Karpas-422 (cell line): ENCODE data around the gene DYNLT5. TPM values are rescaled to one million over a fixed set of nuclear protein-coding genes. Genes with fewer than 3 reads are reported as not detected.
A peak's percentile ranks its signal among the peaks of the same experiment; 100 is the strongest.

ENCODE experiments used
- DNase-seq: peaks from one replicate; pipeline ENCODE4 v3.0.0-alpha.2; 2015
- H2AFZ ChIP-seq: fragments of 200-600 bp; sonication (generic); 2 replicates; pipeline ENCODE4 v1.6.1; 2014; ENCODE audit warnings: antibody characterized with exemption, low read length, mixed read lengths
- H3K27ac ChIP-seq: fragments of 200-600 bp; sonication (generic); 2 replicates; pipeline ENCODE4 v1.5.1; 2014; ENCODE audit warnings: mild to moderate bottlenecking, low read length, moderate library complexity
- H3K27me3 ChIP-seq: fragments of 200-600 bp; sonication (generic); 2 replicates; pipeline ENCODE4 v1.6.1; 2014; ENCODE audit warnings: low read length, mixed read lengths
- H3K36me3 ChIP-seq: fragments of 200-600 bp; sonication (generic); 2 replicates; pipeline ENCODE4 v1.6.1; 2014; ENCODE audit warnings: low read length, mixed read lengths; ENCODE audit not compliant: insufficient read depth
- H3K4me1 ChIP-seq: fragments of 200-600 bp; sonication (generic); 2 replicates; pipeline ENCODE4 v1.6.1; 2014; ENCODE audit warnings: mild to moderate bottlenecking, low read length, mixed read lengths
- H3K4me2 ChIP-seq: fragments of 200-600 bp; sonication (generic); 2 replicates; pipeline ENCODE4 v1.6.1; 2014; ENCODE audit warnings: low read length, low read depth, mild to moderate bottlenecking; ENCODE audit not compliant: poor library complexity, severe bottlenecking
- H3K4me3 ChIP-seq: fragments of 200-600 bp; sonication (generic); 2 replicates; pipeline ENCODE4 v1.5.1; 2014; ENCODE audit warnings: mild to moderate bottlenecking, antibody characterized with exemption, low read length, mixed read lengths
- H3K79me2 ChIP-seq: fragments of 200-600 bp; sonication (generic); 2 replicates; pipeline ENCODE4 v1.6.1; 2014; ENCODE audit warnings: mild to moderate bottlenecking, low read length, mixed read lengths
- H3K9ac ChIP-seq: fragments of 200-600 bp; sonication (generic); 2 replicates; pipeline ENCODE4 v1.6.0; 2014; ENCODE audit warnings: low read length
- H3K9me2 ChIP-seq: fragments of 200-600 bp; sonication (generic), shearing (Covaris generic); replicated peaks from 2 replicates; pipeline ENCODE4 v1.6.0; 2014; ENCODE audit warnings: mild to moderate bottlenecking, low read length, moderate library complexity; ENCODE audit not compliant: insufficient read depth
- H3K9me3 ChIP-seq: fragments of 300-700, 200-600 bp; sonication (generic); 2 replicates; pipeline ENCODE4 v1.6.1; 2014; ENCODE audit warnings: low read length, mixed read lengths
- H4K20me1 ChIP-seq: fragments of 200-600 bp; sonication (generic); 2 replicates; pipeline ENCODE4 v1.6.1; 2014; ENCODE audit warnings: mild to moderate bottlenecking, antibody characterized with exemption, low read length, low read depth; ENCODE audit not compliant: insufficient read depth
- total RNA-seq: library from RNA; depleted of rRNA; stranded (reverse); fragments of >200 nt; shearing (Covaris generic); gene quantifications from 2 replicates; pipeline ENCODE4 v1.2.3, GENCODE V29; 2014; ENCODE audit warnings: low replicate concordance

DYNLT5 gene
- total RNA-seq, 1 experiment from 2014 or later = not detected

- H3K9me2 ChIP-seq = no peaks in the 10 kb centered on the region
- H3K9ac ChIP-seq = 0 out of 2 replicates have a peak overlapping the region, but pooled peaks have one; percentile 15
- no peaks in the 10 kb centered on the region for H3K27me3 ChIP-seq
- no peaks in the 10 kb centered on the region for H3K9me3 ChIP-seq
- no peak overlapping the region for H3K27ac ChIP-seq
- no peak overlapping the region; the same call in 1 of the 2 replicates for H2AFZ ChIP-seq
- no peaks in the 10 kb centered on the region for H3K79me2 ChIP-seq
- peak; percentile 61 for DNase-seq
- H3K4me2 ChIP-seq = peak overlapping the region; percentile 55
- peaks cover 15% of the 10 kb centered on the region for H3K4me1 ChIP-seq
- no peaks in the 10 kb centered on the region for H4K20me1 ChIP-seq
- no peak overlapping the region for H3K4me3 ChIP-seq
- no peaks in the 10 kb centered on the region for H3K36me3 ChIP-seq
These were observed 6.0 kb downstream of the DYNLT5 start for GRCh38 chr1:66758241-66758755.

GRCh38 chr1:66760506-66760905, 8.2 kb downstream of the DYNLT5 start:
- Histone ChIP-seq H3K9ac (no peak overlapping the region), H3K4me3 (no peak overlapping the region), H3K4me1 (peaks cover 17% of the 10 kb centered on the region), H3K36me3 (no peaks in the 10 kb centered on the region), H3K27me3 (no peaks in the 10 kb centered on the region), H3K9me2 (no peaks in the 10 kb centered on the region), H3K9me3 (no peaks in the 10 kb centered on the region), H4K20me1 (no peaks in the 10 kb centered on the region), H3K4me2 (no peak overlapping the region), H3K27ac (no peak overlapping the region), H2AFZ (no peak overlapping the region), H3K79me2 (no peaks in the 10 kb centered on the region)
- DNase-seq = no peak

GRCh38 chr1:66761221-66761620, 9.0 kb downstream of the DYNLT5 start:
- Histone ChIP-seq H3K36me3 (no peaks in the 10 kb centered on the region), H3K4me3 (no peak overlapping the region), H3K4me2 (no peak overlapping the region), H4K20me1 (no peaks in the 10 kb centered on the region), H3K9ac (no peak overlapping the region), H3K79me2 (no peaks in the 10 kb centered on the region), H3K27me3 (no peaks in the 10 kb centered on the region), H3K27ac (no peak overlapping the region), H2AFZ (no peak overlapping the region), H3K4me1 (peaks cover 17% of the 10 kb centered on the region), H3K9me3 (no peaks in the 10 kb centered on the region), H3K9me2 (no peaks in the 10 kb centered on the region)
- DNase-seq = no peak

DNA sequence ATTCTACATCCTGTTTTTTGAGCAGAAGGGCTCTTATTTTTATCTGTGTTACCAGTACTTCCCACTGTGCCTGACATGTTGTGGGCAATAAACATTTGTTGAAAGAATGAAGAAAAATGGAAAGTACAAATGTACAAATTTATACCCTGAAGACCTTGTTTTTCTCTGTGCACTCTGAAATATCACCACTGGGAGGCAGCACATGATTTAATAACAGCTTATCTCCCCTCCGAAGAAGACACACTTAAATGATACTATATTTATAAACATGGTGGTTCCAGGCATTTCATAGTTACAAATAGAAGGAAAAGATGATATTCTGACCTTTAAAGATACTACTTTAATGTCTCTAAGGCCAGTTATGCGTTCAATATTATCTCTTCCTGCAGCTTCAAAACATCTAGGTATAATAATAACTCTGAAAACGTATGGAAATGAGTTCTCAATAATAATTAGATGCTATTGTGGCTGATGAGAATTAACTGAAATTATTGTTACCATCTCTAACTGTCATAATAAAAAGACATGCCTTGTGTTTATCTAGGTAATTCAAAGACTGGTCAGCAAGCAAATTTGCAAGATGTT, 12.8 kb downstream of the DYNLT5 start:
- peaks cover 3% of the 10 kb centered on the region; the same call in 1 of the 2 replicates for H3K4me1 ChIP-seq
- H2AFZ ChIP-seq = no peak overlapping the region
- H4K20me1 ChIP-seq = no peaks in the 10 kb centered on the region
- no peak overlapping the region for H3K9ac ChIP-seq
- H3K27me3 ChIP-seq = no peaks in the 10 kb centered on the region
- H3K79me2 ChIP-seq = no peaks in the 10 kb centered on the region
- no peak overlapping the region for H3K27ac ChIP-seq
- H3K9me2 ChIP-seq = no peaks in the 10 kb centered on the region
- H3K4me3 ChIP-seq = no peak overlapping the region
- H3K9me3 ChIP-seq = no peaks in the 10 kb centered on the region
- DNase-seq = peak; percentile 77
- no peaks in the 10 kb centered on the region for H3K36me3 ChIP-seq
- H3K4me2 ChIP-seq = no peak overlapping the region

DNA sequence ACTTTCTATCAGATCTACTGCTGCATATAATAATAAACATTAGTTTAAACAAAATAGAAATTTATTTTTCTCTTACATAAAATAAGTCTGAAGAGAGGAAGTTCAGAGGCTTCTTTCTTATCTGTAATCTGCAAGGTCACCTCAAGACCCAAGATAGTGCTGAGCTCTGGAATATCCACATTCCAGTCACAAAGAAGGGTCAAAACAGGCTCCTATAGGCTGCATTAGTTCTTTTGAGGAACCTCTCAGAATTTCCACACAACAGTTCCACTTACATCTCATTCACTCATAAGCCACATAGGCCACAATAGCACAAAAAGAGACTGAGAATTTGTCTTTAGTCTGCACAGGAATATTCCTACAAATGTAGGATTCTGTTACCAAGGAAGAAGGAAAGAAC, 15.4 kb downstream of the DYNLT5 start:
- H3K4me1 ChIP-seq = peaks cover 3% of the 10 kb centered on the region; the same call in 1 of the 2 replicates
- no peaks in the 10 kb centered on the region for H3K79me2 ChIP-seq
- DNase-seq = no peak
- no peak overlapping the region for H3K9ac ChIP-seq
- H3K27ac ChIP-seq = no peak overlapping the region
- H3K4me2 ChIP-seq = no peak overlapping the region
- H2AFZ ChIP-seq = no peak overlapping the region
- H3K36me3 ChIP-seq = no peaks in the 10 kb centered on the region
- no peak overlapping the region for H3K4me3 ChIP-seq
- H3K9me2 ChIP-seq = no peaks in the 10 kb centered on the region
- H3K9me3 ChIP-seq = no peaks in the 10 kb centered on the region
- H3K27me3 ChIP-seq = no peaks in the 10 kb centered on the region
- no peaks in the 10 kb centered on the region for H4K20me1 ChIP-seq

DNA sequence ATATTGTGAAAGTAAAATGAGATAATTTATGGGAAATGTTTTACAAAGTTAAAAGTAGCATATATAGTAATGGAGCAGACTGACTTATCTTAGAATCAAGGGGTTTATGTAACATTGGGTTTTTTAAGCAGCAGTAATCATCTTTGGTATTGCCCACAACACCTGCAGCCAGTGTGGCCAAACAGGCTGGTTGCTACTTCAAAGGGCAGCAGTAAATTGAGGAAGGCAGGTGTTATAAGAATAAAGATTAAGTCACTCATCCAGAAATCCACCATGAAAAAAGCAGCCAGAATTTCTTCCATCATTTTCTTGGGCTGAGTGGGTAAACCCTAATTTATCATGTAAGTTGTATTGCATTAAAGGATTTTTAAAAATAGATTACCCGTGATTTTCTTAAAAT, 16.7 kb downstream of the DYNLT5 start:
- peaks cover 3% of the 10 kb centered on the region; the same call in 1 of the 2 replicates for H3K4me1 ChIP-seq
- H3K27me3 ChIP-seq = no peaks in the 10 kb centered on the region
- no peak overlapping the region for H3K4me3 ChIP-seq
- H3K9me3 ChIP-seq = no peaks in the 10 kb centered on the region
- no peaks in the 10 kb centered on the region for H4K20me1 ChIP-seq
- H3K9ac ChIP-seq = no peak overlapping the region
- no peak for DNase-seq
- H3K9me2 ChIP-seq = no peaks in the 10 kb centered on the region
- H3K36me3 ChIP-seq = no peaks in the 10 kb centered on the region
- no peak overlapping the region for H3K27ac ChIP-seq
- H3K79me2 ChIP-seq = no peaks in the 10 kb centered on the region
- H2AFZ ChIP-seq = no peak overlapping the region
- no peak overlapping the region for H3K4me2 ChIP-seq

- no peak for DNase-seq
- Histone ChIP-seq H3K9me3 (no peaks in the 10 kb centered on the region), H3K4me1 (peaks cover 3% of the 10 kb centered on the region; the same call in 1 of the 2 replicates), H3K4me2 (no peak overlapping the region), H3K4me3 (no peak overlapping the region), H3K36me3 (no peaks in the 10 kb centered on the region), H3K27ac (no peak overlapping the region), H4K20me1 (no peaks in the 10 kb centered on the region), H3K79me2 (no peaks in the 10 kb centered on the region), H3K27me3 (no peaks in the 10 kb centered on the region), H3K9me2 (no peaks in the 10 kb centered on the region), H3K9ac (no peak overlapping the region), H2AFZ (no peak overlapping the region)
These were observed 17.4 kb downstream of the DYNLT5 start for GRCh38 chr1:66769512-66770229.

DNA sequence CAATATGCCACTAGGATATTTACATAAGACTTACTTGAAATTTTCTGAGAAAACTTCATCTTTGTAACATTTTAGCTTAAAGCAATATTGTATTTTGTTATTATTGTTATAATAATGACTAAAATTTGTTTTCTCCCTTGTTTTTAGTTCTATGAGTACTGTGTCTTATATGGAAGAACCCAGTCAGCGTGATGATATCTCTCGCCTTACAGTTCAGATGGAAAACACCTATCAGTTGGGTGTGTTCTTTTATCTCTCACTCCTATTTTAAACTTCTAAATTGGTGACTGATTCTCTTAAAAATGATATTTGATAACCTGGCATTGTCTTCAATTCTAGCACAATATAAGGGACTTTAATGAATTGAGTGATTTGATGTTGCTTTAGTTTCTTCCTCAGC, 18.0 kb downstream of the DYNLT5 start:
- Histone ChIP-seq H3K9me2 (no peaks in the 10 kb centered on the region), H3K27me3 (no peaks in the 10 kb centered on the region), H3K9ac (no peak overlapping the region), H3K4me2 (no peak overlapping the region), H2AFZ (no peak overlapping the region), H3K79me2 (no peaks in the 10 kb centered on the region), H3K4me1 (peaks cover under 1% of the 10 kb centered on the region; the same call in 1 of the 2 replicates), H3K36me3 (no peaks in the 10 kb centered on the region), H3K4me3 (no peak overlapping the region), H3K9me3 (no peaks in the 10 kb centered on the region), H4K20me1 (no peaks in the 10 kb centered on the region), H3K27ac (no peak overlapping the region)
- no peak for DNase-seq
